GM10847 (cell line): ENCODE results near the gene ECHDC1.

ENCODE experiments used
- POLR2A ChIP-seq: IDR thresholded peaks from 2 replicates; pipeline ENCODE4 v1.6.1; 2011; ENCODE audit not compliant: insufficient read length; ENCODE audit errors: extremely low read depth

The ECHDC1 gene

GRCh38 chr6:127273499-127273898 lies 69.9 kb downstream of the ECHDC1 start:
- TF ChIP-seq POLR2A, result no peak

GRCh38 chr6:127272576-127272975 lies 70.8 kb downstream of the ECHDC1 start:
- TF ChIP-seq POLR2A, result no peak

- no peak for TF ChIP-seq POLR2A
Observed at GRCh38 chr6:127267646-127268625, 75.5 kb downstream of the ECHDC1 start.

- peak; percentile 59 for TF ChIP-seq POLR2A
Observed at GRCh38 chr6:127266892-127267645, 76.3 kb downstream of the ECHDC1 start.

GRCh38 chr6:127266178-127266891 lies 77.1 kb downstream of the ECHDC1 start, which contains the start of gene RNF146:
Gene RNF146, plus strand, starts transcription at chr6:127266864. Its CDS starts 13,475 bp downstream, at chr6:127280339.
- TF ChIP-seq POLR2A, result no peak

- TF ChIP-seq POLR2A, result no peak
Observed at GRCh38 chr6:127263481-127263880, 79.9 kb downstream of the ECHDC1 start.

GRCh38 chr6:127262896-127263295 lies 80.5 kb downstream of the ECHDC1 start:
- TF ChIP-seq POLR2A, result no peak

GRCh38 chr6:127255286-127255685 lies 88.1 kb downstream of the ECHDC1 start:
- no peak for TF ChIP-seq POLR2A

- TF ChIP-seq POLR2A, result no peak
Observed at GRCh38 chr6:127249621-127250020, 93.8 kb downstream of the ECHDC1 start.

- TF ChIP-seq POLR2A, result no peak
Observed at GRCh38 chr6:127247114-127248096, 96.0 kb downstream of the ECHDC1 start.

GRCh38 chr6:127243501-127243900 lies 99.9 kb downstream of the ECHDC1 start:
- no peak for TF ChIP-seq POLR2A
